ENCODE measurements around the gene ABCE1.

DNA sequence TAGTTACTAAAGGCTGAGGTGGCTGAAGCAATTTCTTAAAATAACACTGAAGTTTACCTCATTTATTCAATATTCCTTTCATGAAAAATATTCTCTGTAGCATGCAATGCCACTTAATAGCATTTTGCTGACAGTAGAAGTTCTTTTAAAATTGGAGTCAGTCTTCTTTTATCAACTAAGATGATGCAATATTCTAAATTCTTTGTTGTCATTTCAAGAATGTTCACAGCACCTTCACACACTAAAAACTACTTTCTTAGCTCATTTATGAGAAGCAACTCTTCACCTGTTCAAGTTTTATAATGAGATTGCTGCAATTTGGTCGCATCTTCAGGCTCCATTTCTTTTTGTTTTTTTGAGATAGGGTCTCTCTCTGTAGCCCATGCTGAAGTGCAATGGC lies 48.9 kb upstream of the ABCE1 start:
- TF ChIP-seq EZH2 (IDR thresholded peaks at IDR 0.05) (no peak), POLR2AphosphoS5 (IDR thresholded peaks at IDR 0.05; ENCODE audit: borderline replicate concordance, low read depth, low read length) (no peak)
